Cardiac muscle cell (in vitro differentiated cells and primary cell): ENCODE measurements around the gene ALG13. TPM values are rescaled to one million over a fixed set of nuclear protein-coding genes. Genes with fewer than 3 reads are reported as not detected.

ENCODE experiments used
- DNase-seq, 2 donors: peaks; one replicate each; pipeline versions ENCODE4 v3.0.0 to v3.0.0-alpha.2; 2010 to 2017; ENCODE audit warnings: low read depth in 1 of 2, low spot score in 1 of 2
- H3K27ac ChIP-seq: fragments of 200-600 bp; sonication (generic); 2 replicates; pipeline ENCODE4 v1.5.1; 2016
- H3K27me3 ChIP-seq: fragments of 200-600 bp; sonication (generic); 2 replicates; pipeline ENCODE4 v1.6.0; 2016; ENCODE audit warnings: control low read depth
- H3K36me3 ChIP-seq: fragments of 200-600 bp; sonication (generic); 2 replicates; pipeline ENCODE4 v1.5.1; 2016; ENCODE audit warnings: control low read depth
- H3K4me1 ChIP-seq: fragments of 200-600 bp; sonication (generic); 2 replicates; pipeline ENCODE4 v1.8.1; 2017; ENCODE audit warnings: low read depth, mild to moderate bottlenecking, mixed run types
- H3K4me3 ChIP-seq: fragments of 200-600 bp; sonication (generic); 2 replicates; pipeline ENCODE4 v1.5.1; 2016; ENCODE audit warnings: mild to moderate bottlenecking
- H3K9me3 ChIP-seq: fragments of 200-600 bp; sonication (generic); 2 replicates; pipeline ENCODE4 v1.5.1; 2017; ENCODE audit warnings: low read depth, mild to moderate bottlenecking, control low read depth
- polyA plus RNA-seq: library from polyadenylated mRNA; unstranded; fragments of >200 nt; fragmentation: Nextera tagmentation; extraction: Ambion mirVana; gene quantifications from 2 replicates; pipeline ENCODE4 v1.2.1, GENCODE V29; 2016
- total RNA-seq: library from RNA; depleted of rRNA; stranded (reverse); fragments of >200 nt; gene quantifications from 2 replicates; pipeline ENCODE4 v1.2.3, GENCODE V29; 2016
- TF ChIP-seq, protein P1 (sequence below): IDR thresholded peaks from 2 replicates; pipeline ENCODE4 v1.5.1; 2012; ENCODE audit warnings: low read depth, mild to moderate bottlenecking, low read length

The ALG13 gene
- total and polyA plus RNA-seq, 2 experiments from 2014 or later = 33.5 to 48.9 TPM

DNA sequence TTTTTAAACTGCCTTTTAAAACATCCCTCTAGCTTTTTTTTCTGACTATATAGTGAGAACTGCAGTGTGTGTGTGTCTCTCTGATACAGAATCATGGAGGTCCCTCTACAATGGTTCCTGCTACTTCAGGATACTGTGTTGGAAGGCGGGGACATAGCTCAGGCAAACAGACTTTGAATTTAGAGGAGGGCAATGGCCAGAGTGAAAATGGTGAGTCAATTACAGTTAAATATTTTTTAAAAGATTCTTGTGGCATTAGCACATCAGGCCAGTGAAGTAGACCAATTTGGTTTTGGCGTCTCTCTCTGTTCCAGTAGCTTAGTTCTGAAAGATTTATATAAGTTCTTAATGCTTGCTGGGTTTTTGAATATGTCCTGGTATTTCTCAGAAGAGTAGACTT, 47.1 kb downstream of the ALG13 start:
- no peak overlapping the region for H3K4me3 ChIP-seq
- peaks cover 39% of the 10 kb centered on the region for H3K36me3 ChIP-seq
- no peaks in the 10 kb centered on the region for H3K9me3 ChIP-seq
- no peak for DNase-seq
- no peaks in the 10 kb centered on the region for H3K27me3 ChIP-seq
- TF ChIP-seq, protein P1, sequence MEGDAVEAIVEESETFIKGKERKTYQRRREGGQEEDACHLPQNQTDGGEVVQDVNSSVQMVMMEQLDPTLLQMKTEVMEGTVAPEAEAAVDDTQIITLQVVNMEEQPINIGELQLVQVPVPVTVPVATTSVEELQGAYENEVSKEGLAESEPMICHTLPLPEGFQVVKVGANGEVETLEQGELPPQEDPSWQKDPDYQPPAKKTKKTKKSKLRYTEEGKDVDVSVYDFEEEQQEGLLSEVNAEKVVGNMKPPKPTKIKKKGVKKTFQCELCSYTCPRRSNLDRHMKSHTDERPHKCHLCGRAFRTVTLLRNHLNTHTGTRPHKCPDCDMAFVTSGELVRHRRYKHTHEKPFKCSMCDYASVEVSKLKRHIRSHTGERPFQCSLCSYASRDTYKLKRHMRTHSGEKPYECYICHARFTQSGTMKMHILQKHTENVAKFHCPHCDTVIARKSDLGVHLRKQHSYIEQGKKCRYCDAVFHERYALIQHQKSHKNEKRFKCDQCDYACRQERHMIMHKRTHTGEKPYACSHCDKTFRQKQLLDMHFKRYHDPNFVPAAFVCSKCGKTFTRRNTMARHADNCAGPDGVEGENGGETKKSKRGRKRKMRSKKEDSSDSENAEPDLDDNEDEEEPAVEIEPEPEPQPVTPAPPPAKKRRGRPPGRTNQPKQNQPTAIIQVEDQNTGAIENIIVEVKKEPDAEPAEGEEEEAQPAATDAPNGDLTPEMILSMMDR = no peak
- H3K27ac ChIP-seq = no peak overlapping the region
- no peaks in the 10 kb centered on the region for H3K4me1 ChIP-seq

DNA sequence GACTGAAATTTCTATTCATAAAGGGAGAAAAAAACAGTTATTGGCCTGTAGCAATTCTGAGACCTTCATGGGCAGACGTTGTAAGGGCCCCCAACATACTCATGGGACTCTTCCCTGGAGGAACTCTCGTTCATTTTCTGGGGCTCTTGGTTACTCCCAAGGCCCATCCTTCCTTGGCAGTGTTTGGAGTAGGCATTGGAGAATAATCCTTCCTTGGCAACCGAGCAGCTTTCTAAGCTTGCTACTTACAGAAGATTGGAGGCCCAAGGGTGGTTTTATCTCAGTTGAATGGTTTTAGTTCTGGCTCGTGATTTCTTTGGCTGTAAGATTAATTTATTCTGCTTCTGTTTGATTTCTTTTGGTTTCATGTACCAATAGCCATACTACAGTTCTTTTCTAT, 50.4 kb downstream of the ALG13 start:
- peaks cover 44% of the 10 kb centered on the region for H3K36me3 ChIP-seq
- TF ChIP-seq, protein P1 = no peak

DNA sequence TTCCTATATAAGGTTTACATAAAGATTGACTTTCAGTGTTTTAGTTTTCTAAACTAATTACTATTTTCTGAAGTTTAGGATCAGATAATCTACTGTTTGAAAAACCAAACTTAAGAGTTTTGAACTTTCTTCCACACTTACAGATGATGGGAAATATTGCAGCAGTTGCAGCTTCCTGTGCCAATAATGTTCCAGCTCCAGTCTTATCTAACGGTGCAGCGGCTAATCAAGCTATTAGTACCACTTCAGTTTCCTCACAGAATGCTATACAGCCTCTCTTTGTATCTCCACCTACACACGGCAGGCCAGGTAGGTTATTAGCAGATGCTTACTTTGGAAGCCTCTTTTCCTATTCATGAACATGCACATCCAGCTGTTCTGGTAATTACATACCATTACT, 55.6 kb downstream of the ALG13 start:
- H3K36me3 ChIP-seq = peaks cover 54% of the 10 kb centered on the region
- no peaks in the 10 kb centered on the region for H3K27me3 ChIP-seq
- DNase-seq = no peak
- no peaks in the 10 kb centered on the region for H3K9me3 ChIP-seq
- no peak overlapping the region for H3K4me3 ChIP-seq
- H3K4me1 ChIP-seq = no peaks in the 10 kb centered on the region
- no peak overlapping the region for H3K27ac ChIP-seq
- TF ChIP-seq, protein P1 = no peak

More for the DNA sequence above, 50.4 kb downstream of the ALG13 start:
- H3K27ac ChIP-seq = no peak overlapping the region
- H3K4me1 ChIP-seq = no peaks in the 10 kb centered on the region
- H3K4me3 ChIP-seq = no peak overlapping the region
- H3K9me3 ChIP-seq = no peaks in the 10 kb centered on the region
- no peaks in the 10 kb centered on the region for H3K27me3 ChIP-seq
- no peak for DNase-seq

DNA sequence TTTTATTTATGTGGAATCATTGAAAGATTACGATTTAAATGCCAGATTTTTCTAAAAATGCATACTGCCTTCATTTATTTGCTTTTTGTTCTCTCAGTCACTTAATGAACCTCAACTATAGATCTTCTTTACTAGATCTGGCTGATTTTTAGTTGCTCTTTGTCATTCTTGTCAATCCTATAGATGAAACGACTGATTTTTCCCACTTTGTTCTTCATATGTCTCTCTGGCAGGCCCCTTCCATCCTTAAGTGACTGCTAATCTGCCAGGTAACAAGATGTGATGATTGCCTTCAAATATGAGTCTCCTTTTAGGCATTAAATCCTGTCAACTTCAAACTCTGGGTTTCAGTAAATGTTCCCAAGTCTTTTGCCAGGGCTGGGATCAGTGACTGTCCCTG, 61.0 kb downstream of the ALG13 start:
- Histone ChIP-seq H3K36me3 (peaks cover 60% of the 10 kb centered on the region), H3K27ac (no peak overlapping the region), H3K27me3 (no peaks in the 10 kb centered on the region), H3K9me3 (no peaks in the 10 kb centered on the region), H3K4me1 (no peaks in the 10 kb centered on the region), H3K4me3 (no peak overlapping the region)
- TF ChIP-seq, protein P1 = no peak
- no peak for DNase-seq

DNA sequence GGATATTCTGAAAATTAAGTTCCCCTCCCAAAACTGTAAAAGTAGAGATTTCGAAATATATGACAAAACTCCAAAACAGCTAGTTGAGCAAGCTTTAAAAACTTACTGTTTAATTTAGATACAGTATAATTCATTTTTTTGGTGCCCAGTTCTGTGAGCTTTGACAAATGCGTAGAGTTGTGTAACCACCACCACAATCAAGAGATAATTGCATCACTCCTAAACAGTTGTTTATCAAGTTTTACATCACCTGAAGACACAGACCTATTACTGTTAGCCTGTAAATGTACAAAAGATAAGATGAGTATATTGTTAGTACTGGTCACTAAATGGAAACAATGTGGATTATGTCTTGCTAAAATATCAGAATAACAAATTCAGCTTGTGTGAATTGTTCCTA, 62.3 kb downstream of the ALG13 start:
- Histone ChIP-seq H3K27ac (no peak overlapping the region), H3K36me3 (peaks cover 47% of the 10 kb centered on the region), H3K9me3 (no peaks in the 10 kb centered on the region), H3K4me1 (no peaks in the 10 kb centered on the region), H3K27me3 (no peaks in the 10 kb centered on the region), H3K4me3 (no peak overlapping the region)
- TF ChIP-seq, protein P1 = no peak
- peak in 1 of 2 donors; percentile 1 for DNase-seq

DNA sequence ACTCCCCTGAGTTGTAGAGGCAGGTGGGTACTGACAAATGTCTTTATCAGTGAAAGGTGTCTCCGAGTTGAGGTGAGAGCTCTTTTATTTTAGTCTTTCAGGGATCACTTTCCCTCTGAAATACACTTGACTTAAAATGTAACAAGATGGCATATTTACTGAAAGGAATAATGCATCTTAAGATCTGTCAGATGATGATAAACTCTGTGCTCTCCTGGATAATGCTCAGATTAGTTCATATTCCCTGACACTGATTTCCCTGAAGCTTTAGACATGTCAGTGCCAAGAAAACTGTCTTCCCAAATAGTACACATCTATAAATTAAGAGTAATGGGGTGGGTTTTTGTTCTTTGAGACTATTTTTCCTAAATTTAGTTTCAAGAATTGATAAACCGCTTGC, 75.5 kb downstream of the ALG13 start:
- no peaks in the 10 kb centered on the region for H3K4me1 ChIP-seq
- TF ChIP-seq, protein P1 = no peak
- DNase-seq = no peak
- no peak overlapping the region for H3K4me3 ChIP-seq
- no peak overlapping the region for H3K27ac ChIP-seq
- no peaks in the 10 kb centered on the region for H3K27me3 ChIP-seq
- peaks cover 21% of the 10 kb centered on the region for H3K36me3 ChIP-seq
- no peaks in the 10 kb centered on the region for H3K9me3 ChIP-seq
